Amniotic epithelial cell (primary cell): ENCODE measurements around the gene WWOX.

ENCODE experiments used
- DNase-seq: peaks from one replicate; pipeline ENCODE4 v3.0.0-alpha.2; 2010; ENCODE audit warnings: low read depth

The WWOX gene

DNA sequence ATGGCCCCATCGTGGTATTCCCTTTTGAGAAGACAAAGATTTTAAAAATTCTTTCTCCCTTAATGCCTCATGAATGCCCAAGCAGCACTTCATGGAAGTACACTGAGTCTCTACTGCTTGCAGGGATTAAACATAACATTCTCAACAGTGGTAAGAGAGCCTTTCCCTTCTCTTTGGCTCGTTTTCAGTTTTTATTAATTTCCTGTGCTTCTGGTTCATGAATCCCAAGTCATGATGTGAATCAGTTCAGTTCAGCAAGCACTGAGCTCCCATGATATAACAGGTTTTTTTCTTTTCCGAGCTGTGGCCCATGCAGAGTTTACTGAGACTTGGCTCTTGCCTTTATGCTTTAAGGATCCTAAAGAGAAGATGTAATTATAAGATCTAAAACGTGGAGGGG is 175.3 kb downstream of the WWOX start:
- no peak for DNase-seq

DNA sequence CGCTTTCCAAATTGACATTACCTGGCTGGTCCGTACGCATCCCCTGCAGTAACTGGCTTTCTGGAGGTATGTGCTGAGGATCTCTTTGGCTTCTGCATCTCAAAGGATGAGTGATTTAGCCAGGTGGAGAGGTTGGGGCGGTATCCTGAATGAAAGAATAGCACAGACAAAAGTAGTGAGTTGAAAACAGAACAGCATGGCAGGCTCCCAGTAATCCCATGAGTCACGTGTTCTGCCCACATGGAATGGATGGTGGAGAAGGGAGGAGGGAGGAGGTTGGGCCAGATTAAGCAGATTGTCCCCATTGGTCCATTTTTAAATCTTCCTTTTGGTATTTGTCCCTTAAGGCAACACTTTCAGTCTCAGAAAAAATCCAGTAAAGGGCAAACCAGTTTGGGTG is 176.0 kb downstream of the WWOX start:
- DNase-seq = no peak

DNA sequence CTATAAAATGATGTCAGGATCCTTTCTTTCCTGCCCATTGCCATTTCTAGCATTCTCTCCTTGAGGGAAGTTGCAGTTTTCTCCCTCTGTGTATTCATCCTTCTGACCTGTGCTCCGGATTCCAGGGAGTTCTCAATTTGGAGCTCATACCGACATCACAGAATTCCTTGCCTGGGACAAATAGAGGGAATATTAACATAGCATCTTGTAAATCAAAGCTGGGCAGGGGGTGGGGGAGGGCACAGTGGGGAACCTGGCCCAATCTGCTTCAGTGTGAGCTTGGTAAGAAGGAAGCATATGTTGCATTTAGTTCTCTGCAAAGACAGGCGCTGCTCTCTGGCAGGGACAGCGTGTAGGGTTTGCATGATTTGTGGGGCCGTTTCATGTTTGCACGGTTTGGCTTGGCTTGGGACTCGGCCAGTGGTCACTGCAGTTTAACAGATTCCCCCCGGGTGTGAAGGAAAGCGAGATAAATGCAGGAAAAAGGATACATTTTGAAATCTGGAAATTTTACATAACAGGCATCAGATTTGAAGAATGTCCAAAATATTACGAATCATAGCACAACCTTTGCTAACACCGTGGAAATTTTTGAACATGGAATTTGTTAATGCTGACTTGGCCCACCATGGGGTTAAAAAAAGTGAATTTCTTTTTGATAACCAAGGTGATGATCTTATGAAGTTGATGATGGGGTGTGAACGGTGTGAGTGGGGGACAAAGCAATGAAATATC is 178.0 kb downstream of the WWOX start:
- no peak for DNase-seq

DNA sequence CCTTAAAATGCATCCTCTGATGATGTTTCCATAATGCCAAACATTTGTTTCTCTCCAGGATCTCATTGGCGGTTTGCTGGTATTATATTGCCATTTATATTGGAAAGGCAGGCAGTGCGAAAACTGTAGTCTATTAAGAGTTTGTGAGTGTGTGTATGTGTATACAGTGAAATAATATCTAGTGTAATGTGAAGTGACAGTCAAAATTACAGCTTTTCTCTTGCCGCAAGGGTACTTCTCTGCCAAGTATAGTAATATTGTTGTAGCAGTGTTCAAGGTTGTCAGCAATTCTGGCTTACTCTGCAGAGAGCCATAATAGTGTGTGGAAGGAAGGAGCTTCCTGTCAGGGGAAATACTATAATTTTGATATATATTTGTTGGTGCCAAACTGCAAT is 178.6 kb downstream of the WWOX start:
- no peak for DNase-seq

DNA sequence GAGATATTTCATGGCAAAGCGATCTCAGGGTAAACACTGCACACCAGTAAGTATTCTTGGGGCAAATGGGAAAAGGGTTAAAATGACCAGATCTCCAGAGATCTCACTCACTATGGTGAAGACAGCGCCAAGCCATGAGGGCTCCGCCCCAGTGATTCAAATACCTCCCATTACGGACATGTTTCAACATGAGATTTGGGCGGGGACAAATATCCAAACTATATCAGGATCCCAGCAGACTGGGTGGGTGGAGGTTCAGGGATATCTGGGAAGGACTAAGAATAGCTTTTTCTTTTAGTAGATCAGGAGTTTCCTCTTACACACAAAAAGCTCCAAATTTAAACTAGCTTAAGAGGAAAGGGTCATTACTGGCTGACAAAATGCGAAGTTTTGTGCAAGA is 181.7 kb downstream of the WWOX start:
- DNase-seq = no peak

DNA sequence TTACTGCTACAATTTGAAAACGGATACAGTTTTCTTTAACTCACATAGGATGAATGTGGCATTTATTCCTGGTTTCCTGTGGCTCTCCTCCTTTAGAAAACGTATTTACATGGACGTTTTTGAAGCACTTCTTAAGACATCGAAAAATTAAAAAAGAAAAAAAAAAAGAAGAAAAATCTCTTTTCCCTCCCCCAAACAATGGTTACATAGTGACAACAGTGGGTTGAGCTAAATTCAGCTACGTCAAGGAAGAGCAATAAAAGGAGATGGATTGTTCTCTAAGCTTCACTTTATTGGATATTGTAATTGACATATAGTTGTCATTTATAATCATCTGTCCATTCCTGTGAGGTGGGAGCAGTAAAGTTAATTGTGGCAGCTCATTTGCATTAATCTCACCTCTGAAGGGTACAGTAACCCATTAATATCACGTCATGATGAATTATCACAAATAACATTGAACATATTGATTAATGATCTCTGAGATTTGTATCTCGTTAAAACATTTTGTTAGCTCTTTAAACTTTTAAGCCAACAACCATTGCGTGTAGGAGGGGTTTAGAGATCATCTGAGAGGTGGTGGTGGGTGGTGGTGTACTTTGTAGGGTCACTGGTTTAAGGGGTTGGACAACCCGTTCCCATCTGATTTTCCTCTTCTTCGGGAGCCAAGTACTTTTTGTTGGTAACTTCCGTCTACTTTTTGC is 184.2 kb downstream of the WWOX start:
- DNase-seq = no peak

DNA sequence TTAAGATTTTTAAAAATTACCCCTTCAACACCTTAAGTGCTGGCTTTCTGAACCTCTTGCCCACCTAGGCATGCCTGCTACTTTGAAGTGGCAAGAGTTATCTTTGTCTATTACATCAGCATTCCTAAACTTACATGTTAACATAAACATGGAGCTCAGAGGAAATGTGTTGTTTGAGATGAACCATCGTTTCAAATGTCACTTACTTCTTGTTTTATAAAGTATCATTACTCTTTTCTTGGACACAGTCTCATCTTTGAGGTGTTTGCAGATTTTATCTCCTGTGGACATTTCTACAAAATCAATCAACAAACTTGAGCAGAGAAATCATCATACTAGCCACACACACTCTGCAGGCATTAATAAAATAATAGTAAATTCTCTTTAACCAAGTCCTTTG is 184.9 kb downstream of the WWOX start:
- DNase-seq = no peak

DNA sequence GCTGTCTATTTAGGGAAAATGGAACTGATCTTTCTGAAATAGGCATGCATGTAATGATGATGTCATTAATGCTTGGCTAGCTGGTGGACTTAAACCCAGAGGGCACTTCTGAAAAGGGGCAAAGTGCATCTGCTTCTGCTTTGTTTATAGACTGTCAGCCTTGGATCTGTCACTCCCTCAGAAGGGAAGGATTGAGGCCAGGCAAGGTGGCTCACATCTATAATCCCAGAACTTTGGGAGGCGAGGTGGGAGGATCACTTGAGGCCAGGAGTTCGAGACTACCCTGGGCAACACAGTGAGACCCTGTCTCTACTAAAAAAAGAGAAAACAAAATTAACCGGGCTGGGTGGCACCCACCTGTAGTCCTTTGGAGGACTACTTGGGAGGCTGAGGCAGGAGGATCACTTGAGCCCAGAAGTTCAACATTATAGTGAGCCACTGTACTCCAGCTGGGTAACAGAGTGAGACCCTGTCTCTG is 185.5 kb downstream of the WWOX start:
- no peak for DNase-seq

DNA sequence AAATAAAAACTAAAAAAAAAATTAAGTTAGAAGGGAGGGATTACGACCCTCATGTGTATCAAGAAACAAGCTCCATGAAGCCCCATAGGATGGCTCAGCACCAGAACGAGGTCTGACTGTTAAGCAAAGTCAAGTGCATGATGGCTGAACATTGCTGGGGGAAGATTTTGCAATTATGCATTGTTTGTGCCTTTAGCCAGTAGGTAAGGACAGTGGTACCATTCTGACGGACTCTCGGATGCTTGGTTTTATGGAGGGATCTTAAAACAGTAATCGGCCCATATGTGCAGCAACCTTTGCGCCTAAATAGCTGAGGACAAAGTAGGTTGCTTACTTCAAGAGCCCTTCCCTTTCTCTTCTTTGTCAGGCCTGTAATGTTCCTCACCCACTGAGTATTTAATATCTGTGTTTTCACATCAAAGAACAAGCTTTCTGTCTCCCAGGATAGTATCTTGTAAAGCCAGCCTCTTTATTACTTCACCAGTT is 186.0 kb downstream of the WWOX start:
- no peak for DNase-seq

DNA sequence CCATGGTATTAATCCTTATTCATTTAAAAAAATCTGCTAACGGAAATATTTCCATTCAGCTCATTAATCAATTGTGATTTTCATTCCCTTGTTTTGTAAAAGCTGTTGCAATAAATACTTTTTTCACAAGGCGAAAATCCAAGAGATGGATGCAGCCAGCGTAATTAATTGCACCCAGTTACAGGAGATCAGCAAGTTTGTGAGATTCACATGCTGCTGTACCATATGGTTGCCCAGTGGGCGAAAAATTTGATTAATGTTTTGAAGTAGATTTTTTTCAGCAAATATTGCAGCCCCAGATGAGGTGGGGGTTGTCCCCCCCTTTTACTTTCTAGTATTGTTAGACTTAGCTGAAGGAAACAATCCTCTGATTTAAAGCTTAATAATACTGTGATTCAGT is 186.6 kb downstream of the WWOX start:
- DNase-seq = no peak

DNA sequence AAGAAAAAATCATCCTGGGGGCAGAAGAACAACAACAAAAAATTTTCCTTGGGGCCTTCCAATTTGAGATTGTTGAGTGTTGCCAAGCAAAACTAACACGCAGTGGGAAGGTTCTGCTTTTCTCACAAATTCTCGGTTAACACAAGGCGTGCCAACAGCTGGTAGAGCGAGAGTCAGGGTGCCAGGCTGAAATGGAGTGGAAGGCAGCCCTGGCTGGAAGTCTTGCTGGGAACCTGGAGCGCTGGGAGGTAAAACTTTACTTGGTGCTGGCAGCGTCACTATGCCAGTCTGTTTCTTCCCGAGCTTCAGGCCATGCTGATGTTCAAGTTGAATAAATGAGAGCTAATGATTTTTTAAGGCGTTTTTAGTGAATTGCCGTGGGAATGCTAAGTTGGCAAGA is 189.4 kb downstream of the WWOX start:
- no peak for DNase-seq

DNA sequence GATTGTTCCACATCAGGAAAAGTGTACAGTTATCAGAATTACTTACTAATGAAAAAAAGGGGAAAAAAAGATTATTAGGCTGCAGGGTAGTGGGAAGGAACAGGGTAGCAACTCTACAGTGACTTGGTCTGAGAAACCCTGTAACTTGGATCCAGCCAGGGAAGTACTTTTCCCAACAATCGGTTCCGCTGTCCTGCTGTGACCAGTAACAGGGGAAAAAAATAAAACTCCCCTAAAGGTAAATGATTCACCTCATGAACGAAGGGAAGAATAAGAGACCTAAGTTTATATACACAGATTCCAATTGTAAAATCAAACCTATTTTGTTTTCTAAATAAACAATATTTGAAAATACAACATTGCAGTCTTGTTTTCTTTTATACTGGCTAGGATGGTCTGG is 189.9 kb downstream of the WWOX start:
- no peak for DNase-seq

DNA sequence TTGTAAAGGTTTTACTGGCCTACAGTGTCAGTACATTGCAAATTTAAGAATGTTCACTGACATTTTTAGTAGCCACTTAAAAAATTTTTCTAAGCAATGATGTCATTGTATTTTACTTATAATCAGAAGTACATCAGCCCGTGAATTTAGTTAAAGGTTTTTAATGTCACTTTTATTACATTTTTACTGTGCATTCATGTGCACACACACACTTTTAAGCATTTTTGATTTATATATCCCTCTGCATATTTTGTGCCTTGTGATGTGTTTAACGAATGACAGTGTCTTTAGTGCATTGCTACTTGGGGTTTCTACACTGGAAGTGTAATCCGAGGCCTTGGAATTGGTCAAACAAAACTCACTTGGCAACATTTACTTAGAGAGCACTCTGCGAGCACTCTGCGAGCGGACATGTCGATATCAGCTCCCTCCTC is 190.4 kb downstream of the WWOX start:
- no peak for DNase-seq

DNA sequence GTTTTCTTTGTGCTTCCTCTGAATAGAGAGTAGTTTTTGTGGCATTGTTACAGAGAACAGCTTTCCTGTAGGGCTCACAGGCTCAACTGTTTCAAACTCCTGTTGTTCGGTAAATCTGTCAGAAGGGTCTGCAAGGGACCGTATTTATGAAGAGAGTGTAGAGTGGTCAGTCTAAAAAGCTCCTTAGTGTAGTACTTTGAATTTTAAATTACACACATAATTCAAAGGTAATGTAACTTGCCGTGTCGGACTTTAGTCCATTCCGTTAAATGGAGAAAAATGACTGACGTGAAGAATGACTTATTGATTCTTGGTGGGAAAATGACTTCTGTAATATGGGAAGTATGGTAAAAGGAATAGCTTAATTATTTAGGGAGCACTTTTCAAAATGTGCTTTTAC is 190.9 kb downstream of the WWOX start:
- no peak for DNase-seq

DNA sequence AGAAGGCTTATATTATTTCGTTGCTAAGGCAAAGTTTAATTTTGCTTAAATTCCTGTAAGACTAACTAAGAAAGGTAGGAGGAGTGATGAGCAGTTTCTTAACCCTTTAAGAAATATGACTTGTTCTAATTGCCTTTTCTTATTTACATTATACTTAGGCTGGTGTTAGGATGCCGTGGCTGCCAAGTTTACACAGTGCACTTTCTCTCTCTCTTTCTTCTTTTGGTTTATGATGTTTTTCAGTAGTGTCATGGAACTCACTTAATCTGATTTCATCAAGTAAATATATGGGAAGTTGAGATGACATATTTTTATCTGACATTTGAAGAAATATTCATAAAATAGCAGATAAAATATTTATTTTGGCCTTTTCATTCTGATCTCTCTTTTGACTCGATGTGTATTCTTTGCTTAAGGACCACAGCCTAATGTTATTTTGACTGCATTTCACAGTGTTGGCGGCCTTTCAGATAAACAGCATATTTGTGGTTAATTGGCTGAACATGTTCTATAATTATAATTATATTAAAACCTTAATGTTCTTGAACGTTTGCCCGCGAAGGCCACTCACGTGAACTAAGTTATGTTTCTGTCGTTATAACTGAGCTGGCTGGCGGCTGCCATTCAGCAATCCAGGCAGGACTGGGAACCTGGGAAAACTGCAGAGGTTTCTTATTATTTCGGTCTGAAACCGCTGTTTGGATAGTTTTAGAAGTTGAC is 191.6 kb downstream of the WWOX start:
- no peak for DNase-seq

DNA sequence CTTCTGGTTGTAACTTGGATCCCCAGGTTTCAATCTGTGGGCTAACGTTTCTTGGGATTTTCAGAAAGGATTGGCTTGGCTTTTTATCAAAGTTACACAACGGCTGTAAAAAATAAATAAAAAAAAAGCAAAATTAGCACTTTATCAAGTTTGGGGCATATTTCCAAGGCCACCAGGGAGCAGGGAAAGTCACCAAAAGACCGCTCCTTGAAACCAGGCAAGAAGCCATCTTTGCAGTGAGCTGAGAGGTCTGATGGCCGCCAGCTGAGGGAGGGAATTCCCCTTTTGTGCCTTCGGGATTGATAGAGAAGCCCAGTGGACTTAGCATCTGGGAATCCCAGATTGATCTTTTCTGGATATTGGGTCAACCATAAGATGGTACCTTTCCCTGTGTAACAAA is 192.2 kb downstream of the WWOX start:
- no peak for DNase-seq

DNA sequence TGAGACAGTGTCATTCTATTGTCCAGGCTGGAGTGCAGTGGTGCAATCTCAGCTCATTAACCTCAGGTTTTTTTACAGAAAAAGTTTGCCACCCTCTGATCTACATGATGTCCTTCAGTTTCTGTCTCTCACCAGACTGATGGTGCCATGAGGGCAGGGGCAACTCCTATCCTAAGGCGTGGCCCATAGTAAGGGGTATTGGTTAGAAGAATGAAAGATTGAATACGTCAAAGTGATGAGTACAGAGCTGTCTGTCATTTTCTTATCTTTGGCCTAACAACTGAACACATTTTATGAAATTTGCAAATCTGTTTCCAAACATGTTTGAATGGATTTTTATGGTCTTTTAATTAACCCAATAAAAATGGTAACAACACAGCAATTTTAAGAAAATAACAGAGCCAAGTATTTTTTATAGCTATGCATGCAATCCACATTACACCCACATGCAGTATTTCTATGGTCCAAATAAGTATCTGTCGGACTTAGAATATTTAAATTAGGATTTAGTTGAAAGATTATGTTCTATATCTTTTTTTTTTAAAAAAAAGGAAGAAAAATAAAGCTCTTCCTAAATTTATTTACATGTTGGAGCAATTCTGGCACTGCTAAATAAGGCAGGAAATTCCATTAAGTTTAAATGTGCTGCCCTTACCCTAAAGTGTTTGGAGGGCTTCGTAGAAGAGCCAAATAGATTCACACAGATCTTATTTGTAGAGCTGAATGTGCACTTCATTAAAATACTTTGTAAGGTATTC is 192.8 kb downstream of the WWOX start:
- DNase-seq = no peak

DNA sequence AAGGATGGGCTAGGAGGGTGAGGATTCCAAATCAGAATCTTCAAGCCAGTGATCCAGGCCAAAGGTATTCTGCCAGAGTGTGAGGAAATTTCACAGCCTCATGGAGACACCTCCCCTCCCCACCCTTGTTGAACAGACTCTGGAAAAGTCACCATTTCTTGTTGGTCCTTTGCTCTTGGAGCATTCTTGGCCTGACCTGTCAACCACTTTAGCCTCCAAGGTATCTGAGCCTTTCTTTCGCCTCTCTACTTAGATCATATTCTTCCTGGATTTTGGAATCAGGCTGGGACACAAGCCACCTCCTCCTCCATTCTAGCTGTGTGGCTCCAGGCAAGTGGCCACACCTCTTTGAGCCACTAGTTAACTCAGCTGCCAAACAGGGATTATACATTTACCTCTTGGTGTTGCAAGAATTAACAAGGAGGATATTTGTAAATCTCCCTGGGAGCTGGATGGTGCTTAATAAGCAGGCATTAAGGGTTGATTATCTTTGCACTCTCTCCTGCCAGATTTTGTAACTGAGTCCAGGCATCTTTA is 193.5 kb downstream of the WWOX start:
- no peak for DNase-seq

DNA sequence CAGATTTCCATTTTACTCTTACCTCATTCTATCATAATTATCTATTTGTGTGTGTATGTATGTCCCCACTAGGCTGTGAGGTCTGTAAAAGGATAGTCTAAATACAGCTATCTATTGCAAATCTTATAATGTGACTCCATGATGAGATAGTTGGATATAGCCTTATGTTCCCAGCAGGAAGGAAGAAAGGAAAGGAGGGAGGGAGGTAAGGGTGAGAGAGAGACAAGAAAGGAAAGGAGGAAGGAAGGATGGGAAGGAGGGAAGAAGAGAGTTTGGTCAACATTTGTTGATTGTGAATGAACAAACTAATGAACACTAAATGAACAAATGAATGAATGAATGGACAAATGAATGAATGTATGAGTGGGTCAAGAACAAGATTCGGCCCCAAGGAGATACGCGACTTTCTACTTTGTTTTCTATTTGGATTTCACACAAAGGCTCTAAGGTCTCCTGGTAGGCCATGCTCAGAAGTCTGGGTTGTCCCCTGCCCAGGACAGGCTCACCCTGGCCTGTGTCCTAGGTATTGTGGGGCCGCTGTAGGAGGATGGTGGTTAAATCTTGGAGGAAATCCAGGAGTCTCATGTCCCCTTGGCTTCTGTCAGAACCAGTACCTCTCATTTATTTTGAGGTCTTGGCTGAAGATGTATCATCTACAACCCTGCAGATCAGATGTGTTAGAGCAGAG is 195.2 kb downstream of the WWOX start:
- DNase-seq = no peak

DNA sequence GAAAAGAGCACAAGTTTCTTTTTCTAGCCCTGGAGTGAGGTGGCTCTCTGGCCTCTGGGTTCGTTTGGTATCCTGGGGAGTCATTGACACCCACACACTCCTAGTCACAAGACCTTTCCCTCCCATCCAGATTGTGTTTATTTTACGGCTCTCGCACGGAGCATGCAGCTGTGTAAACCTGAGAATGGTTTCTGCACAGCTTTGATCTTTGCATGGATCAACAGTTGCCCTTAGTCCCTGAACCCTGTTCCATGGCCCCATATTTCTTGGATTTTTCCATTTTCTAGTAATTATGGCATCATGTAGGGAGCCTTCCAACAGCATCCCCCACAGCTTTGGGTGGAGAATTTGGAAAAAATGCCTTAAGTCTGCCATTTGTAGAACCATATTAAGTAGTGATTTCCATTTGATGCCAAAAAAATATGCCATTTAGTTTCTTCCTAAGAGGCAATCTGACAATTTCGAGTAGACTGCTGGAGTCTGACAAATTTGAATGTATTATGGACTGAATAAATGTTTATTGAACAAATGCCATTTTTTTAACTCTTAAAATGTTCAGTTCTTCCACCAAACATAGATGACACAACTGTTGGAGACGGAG is 197.7 kb downstream of the WWOX start:
- no peak for DNase-seq

DNA sequence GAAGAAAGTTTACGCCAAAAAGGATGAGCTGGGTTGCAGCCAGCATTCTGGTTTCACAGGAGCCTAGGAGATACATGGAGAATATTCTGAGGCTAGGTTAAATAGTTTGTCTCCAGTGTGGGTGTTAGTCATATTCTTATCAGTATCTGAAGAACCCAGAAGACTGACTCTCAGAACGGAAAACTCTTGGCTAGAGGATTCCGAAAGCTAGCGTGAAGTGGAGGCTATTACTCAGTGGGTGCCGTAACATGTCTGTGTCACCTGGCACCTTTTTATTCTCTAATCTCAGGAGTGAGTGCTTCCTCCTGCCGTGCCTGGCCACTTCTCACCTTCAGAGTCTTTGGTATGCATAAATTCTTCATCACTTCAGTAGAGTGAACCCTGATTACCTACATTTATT is 199.5 kb downstream of the WWOX start:
- DNase-seq = peak; percentile 7
